DLD1 (cell line): ENCODE results near the gene RBM17.
"Not testable (repeated sequence)": the region's sequence is repeated elsewhere in the genome, so short reads cannot be mapped to it uniquely, and the experiment has no call there.

Experiments
- in situ Hi-C: cut with HindIII; loops from 2 replicates; pipeline ENCODE4 v1.10.0; 2017; ENCODE audit warnings: low sequenced_read_pairs

The RBM17 gene

DNA sequence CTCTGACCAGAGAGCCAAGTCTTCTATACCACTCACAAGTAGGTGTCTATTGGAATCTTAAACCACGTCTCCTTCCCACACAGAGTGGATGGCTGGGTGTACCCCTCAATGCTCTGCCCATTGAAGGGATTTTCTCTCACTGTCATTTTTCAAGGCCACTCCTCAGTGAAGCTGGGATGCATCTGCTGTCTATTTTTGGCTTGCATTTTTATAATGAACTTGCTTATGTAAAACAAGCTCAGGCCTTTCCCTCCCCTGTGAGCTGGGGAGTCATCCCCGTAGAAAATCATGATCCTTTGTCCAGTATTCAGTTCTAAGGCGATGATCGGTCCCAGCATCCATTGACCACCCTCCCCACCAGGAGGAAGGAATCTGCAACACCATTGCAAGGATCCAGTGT lies 9.8 kb upstream of the RBM17 start:
- in situ Hi-C loops, result no loop called here

- in situ Hi-C loops, result no loop called here
Measured at GRCh38 chr10:6080417-6080973, 8.3 kb upstream of the RBM17 start.

DNA sequence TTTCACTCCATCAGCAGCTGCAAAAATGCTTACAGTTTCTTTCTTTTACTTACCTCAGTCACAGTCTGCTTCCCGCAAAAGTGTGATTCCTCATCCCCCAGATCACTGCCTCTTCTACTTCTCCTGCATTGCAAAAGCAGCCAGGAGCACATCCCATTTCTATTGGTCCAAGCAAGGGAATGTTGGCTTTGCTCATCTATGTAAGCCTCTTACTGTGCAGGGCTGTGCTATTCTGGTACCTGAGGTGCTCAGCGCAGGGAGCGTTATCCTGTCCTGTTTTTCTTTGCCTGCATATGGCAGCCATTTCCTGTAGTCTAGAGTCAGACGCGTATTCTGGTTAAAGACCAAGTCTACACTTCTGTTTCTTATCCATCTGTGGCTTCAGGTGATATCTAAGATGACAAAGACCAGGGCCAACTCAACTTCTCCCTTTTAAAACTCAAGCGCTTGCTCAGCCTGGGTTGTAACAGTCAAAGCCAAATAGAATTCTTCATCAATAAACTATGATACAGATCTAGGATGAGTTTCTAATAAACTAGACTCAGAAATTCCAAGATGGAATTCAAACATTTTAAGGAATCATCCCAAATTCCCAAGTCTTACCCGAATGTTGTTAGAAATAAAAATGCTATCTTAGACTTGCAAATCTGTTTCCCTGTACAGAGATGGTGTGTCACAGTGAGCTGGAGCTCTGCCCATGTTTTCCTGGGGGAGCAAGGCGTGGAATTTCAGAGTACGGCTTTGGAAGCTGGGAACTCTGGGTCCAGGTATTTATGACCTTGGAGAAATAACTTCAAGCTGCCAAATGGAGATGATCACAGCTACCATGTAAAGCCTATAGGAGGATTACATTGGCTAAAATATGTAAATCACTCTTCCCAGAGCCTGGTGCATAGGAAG lies 6.1 kb upstream of the RBM17 start:
- in situ Hi-C loops, result no loop called here

- in situ Hi-C loops, result no loop called here
Measured at GRCh38 chr10:6083523-6084475, 5.0 kb upstream of the RBM17 start.

DNA sequence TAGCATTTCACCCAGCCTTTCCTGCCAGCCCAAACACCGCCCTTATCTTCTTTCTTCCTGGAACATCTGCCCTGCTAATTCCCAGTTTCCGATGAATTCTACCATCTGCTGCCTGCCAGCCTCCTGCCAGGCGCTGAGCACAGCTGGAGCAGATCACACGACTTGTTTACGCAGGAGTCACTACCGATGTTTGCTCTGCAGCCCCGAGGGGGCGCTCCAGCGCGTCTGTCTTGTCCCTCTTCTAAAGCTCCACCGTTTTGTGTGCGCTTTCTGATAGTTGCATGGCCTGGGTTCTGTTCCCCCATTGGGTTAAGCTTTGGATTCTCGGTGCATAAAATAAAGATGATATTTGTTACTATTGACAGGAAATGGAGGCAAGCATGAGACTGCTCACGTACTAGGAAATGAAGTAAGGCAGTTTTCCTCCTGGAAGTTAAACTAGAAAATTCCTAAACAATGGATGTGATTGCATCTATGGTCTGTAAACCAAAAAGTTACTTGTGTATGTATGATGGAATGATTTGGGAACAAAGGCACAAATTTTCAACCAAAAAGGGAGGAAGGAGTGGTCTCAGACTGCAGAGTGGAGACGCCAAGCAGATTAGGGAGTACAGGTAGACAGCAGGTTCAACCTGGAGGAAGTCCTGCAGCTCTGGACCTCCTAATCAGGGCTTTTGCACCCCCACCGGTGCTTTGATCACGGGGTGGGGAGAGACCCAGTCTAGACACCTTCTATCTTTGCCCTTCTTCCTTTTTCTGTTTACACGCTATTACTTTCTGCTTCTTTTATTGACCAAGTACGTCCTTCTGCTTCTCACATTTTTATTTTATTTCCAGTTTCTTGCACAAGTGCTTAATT lies 2.2 kb upstream of the RBM17 start:
- in situ Hi-C loops, result no loop called here

DNA sequence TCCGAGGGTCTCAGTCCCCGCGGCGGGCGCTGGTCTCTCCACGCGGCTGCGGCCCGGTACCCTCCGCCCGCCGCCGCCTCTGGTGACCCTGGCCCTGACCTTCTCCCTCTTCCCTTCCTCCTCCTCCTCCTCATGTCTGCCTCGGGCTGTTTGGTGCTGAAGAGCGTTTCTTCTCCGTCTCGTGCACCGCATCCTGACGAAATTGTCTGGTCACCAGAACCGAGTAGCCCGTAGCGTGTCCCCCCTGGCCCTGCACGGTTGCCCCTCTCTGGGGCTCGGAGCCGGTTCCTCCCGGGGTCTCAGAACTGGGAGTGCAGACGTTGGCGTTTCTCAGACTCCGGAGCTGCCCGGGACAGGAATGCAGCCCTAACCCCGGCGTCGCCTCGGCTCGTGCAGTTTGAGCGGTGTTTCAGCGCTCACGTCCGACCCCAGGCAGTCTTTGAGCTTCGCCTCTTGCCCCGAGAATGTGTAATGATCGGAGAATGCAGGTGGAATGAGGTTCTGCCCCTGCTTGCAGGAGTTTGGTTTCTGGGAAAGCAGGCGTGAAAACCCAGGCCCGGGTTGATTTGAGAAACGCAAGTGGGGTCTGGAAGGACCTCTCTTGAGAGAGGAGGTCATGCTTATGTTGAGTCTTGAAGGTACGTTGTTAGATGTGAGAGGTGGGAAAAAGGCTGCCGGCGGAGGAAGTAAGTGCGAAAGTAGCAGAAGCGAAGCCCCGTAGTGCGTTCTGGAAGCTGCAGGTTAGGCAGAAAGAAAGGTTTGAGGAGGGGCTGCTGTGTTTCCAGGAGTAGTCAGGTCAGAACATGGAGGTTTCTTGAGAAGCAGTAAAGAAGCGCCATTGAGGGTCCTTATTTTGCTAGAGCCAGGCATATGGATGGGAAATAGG lies 743 bp downstream of the RBM17 start:
- in situ Hi-C loops, result no loop called here

GRCh38 chr10:6091630-6092029 lies 2.8 kb downstream of the RBM17 start:
- in situ Hi-C loops, result no loop called here

DNA sequence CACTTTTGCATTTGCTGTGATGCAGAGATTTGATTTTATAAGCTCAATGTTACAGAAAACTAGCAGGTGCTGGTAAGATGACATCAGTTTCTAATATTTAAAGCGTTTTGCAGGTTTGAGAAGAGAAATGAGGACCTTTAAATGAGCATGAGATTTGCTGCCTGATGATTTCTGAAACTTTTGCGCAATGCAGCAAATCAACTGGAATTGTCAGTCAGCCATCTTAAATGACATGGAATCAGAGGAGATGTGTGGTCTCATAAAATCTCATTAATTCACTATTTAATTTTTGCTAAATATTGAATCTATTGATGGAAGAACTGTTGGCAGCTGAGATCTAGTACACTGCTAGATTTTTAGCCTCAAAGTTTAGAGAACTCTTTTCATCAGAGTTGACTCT lies 3.9 kb downstream of the RBM17 start:
- in situ Hi-C loops, result no loop called here

DNA sequence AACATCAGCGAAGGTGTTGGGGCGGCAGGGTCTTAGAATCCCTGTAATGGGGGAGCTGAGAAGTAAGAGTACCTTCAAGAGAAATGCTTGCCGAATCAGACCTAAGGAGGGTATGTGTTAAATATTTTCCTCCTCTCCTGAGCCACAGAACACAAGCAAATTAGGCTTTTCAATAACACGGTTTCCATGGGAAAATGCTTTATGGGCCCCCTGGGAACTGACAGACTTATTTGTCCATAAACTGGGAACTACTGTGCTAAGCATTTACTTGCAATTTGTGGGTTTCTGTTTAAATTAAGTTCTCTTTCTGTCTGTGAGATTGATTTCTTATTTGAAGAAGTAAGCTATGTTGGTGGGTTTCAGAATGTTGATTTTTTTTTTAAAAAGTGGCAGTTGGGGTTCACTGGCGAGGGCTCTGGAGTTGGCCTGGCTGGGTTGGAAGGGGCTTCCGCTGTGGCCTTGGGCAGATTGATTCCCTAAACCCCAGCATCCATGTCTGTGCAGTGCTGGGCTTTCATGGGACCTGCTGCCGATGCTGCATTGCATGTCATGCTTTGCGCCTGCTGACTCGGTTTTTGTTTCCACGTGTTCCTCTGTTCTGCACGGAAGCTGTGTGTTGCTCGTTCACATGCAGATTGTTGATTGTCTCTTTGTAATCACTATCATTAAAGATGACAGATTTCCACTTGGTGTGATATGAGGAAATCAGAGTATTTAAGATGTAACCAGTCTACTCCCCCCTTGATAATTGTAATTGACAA lies 7.2 kb downstream of the RBM17 start:
- in situ Hi-C loops, result no loop called here

GRCh38 chr10:6097063-6097462 lies 8.2 kb downstream of the RBM17 start:
- in situ Hi-C loops, result no loop called here

- in situ Hi-C loops, result no loop called here
Measured at GRCh38 chr10:6098156-6098555, 9.3 kb downstream of the RBM17 start.

- in situ Hi-C loops, result no loop called here
Measured at GRCh38 chr10:6100370-6100769, 11.5 kb downstream of the RBM17 start.

GRCh38 chr10:6101181-6101580 lies 12.3 kb downstream of the RBM17 start:
- in situ Hi-C loops, result no loop called here

DNA sequence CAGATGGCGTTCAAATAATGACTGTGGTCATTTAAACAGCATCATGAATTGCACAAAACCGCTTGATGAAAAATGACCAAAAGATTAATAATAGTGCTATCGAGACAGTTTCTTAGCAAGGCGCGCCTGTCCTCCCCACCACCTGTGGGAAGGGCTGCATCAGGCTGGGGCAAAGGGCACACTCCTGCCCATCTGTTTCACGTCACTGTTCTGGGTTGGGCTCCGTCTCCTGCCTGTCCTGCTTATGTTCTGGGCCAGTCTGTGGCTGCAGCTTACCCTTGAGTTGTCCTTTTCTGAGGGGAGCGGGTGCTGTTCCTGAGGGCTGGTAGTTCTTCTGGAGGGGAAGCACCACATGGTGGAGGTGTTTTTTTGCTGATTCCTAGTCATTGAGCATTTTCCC lies 13.3 kb downstream of the RBM17 start:
- in situ Hi-C loops, result no loop called here

DNA sequence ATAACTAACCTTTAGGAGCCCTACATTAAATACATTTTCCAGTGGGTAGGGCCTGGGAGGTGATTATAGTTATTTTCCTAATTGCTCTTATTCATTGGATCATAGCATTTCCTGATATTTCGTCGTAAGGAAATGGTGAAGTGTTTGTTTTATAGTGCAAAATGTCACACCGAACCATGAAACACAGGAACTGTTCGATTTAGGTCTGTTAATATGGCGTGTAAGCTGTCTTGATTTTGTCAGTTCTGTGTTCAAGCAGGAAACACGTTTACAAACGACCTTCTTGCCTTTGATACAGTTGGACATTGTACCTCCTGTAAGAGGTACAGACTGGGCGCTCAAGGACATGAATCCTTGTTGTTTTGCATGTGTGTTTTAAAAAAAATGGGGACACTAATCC lies 14.8 kb downstream of the RBM17 start:
- in situ Hi-C loops, result no loop called here

DNA sequence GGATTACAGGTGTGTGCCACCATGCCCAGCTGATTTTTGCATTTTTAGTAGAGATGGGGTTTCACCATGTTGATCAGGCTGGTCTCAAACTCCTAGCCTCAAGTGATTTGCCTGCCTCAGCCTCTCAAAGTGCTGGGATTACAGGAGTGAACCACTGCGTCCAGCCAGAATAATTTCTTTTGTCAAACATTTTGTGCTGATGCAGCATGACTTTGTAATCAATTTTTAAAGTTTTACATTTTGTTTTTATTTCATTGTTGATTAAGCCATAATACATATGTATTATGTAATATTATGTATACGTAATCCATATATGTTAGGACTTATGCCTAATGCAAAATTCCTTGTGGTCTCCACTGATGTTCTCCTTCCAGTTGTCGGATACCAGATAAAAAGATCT lies 18.8 kb downstream of the RBM17 start:
- in situ Hi-C loops, result not testable (repeated sequence)

DNA sequence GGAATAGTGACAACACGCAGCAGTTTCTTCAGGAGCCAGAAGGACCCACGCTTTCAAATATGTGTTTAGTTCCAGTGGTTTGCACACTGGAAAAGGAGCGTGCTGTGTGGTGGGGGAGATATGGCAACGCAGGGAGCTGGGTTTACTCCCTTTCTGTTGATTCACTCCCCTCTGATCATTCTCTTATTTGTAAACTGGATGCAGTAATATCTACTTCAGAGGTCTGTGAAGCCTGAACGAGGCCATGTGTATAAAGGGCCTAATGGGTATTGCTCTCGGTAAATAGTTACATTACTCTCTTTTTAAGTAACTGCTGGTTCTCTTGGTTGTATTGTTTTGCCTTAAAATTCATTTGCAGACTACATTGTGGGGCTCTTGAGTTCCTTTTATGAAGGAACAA lies 19.2 kb downstream of the RBM17 start:
- in situ Hi-C loops, result no loop called here

- in situ Hi-C loops, result no loop called here
Measured at GRCh38 chr10:6108631-6109443, 20.0 kb downstream of the RBM17 start.
